SH-SY5Y (cell line): ENCODE data around the gene B3GAT2.

Experiments
- GATA2 ChIP-seq: IDR thresholded peaks from 2 replicates; pipeline ENCODE4 v1.6.1; 2011; ENCODE audit warnings: mild to moderate bottlenecking, low read depth, low read length
- GATA3 ChIP-seq: IDR thresholded peaks from 2 replicates; pipeline ENCODE4 v1.6.1; 2011; ENCODE audit warnings: low read depth, mild to moderate bottlenecking, low read length, moderate library complexity

The B3GAT2 gene

GRCh38 chr6:70954176-70954575 is 2.7 kb downstream of the B3GAT2 start:
- TF ChIP-seq GATA3 (no peak), GATA2 (no peak)

GRCh38 chr6:70952608-70953165 is 4.2 kb downstream of the B3GAT2 start:
- TF ChIP-seq GATA2: no peak
- TF ChIP-seq GATA3: no peak

DNA sequence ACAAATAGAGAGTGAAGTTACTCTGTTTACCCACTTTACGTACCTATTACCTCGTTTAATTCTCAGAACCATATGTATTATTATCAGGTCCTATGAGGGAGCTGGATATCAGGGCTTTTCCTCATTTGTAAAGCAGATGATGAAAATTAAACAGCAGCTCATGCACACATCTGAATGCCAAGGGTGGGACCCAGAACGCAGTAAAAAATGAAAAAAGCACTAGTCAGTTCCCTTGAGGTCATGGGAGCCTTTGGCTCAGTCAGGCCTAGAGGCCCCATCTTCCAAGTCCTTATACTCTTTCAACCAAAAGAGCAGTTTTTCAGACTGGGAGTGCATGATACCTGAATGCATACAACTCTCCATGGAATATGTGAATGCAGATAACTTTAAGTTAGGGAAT is 23.0 kb downstream of the B3GAT2 start:
- TF ChIP-seq GATA2: no peak
- TF ChIP-seq GATA3: no peak

DNA sequence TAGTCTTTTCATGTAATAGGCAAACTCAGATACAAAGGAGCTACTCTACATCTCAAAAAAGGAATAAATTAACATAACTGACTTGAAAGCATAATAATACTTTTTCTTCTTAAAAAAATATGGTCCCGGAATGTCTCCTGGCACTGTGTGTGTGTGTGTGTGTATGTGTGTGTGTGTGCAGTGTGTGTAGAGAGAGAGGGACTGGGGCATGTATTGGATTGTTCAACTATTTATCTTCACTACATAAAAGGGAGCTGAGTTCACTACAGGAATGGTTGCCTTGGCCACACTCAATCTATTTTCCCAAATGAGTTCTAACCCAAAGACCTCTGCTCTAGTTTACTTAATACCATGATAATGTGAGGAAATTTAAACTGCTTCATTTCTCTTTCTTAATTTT is 51.1 kb downstream of the B3GAT2 start:
- no peak for TF ChIP-seq GATA3
- TF ChIP-seq GATA2: no peak

- TF ChIP-seq GATA2: no peak
- TF ChIP-seq GATA3: no peak
Observed at GRCh38 chr6:70903665-70904452, 53.0 kb downstream of the B3GAT2 start.

DNA sequence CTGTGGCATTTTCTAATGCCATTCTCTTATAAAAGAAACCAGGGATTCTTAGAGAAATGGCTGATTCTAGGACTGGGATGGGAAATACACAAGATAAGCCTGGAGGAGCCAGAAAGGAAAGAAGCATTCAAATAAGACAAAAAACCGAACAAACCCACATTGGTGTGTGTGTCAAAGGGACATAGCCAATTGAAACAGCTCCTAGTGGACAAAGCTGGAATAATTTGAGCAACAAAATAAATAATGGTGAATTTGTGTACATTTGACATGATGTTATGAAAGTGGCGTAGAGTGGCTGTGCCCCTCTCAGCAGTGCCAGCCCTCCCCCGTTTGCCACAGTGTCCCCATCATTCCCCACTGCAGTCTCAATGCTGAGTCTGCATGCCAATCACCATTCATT is 55.5 kb downstream of the B3GAT2 start:
- TF ChIP-seq GATA3: no peak
- TF ChIP-seq GATA2: no peak

- TF ChIP-seq GATA3 (no peak), GATA2 (no peak)
Observed at GRCh38 chr6:70900047-70900446, 56.8 kb downstream of the B3GAT2 start.

- TF ChIP-seq GATA2 (no peak), GATA3 (no peak)
Observed at GRCh38 chr6:70894001-70894400, 62.9 kb downstream of the B3GAT2 start.

GRCh38 chr6:70889270-70889669 is 67.6 kb downstream of the B3GAT2 start:
- TF ChIP-seq GATA2 (no peak), GATA3 (no peak)

DNA sequence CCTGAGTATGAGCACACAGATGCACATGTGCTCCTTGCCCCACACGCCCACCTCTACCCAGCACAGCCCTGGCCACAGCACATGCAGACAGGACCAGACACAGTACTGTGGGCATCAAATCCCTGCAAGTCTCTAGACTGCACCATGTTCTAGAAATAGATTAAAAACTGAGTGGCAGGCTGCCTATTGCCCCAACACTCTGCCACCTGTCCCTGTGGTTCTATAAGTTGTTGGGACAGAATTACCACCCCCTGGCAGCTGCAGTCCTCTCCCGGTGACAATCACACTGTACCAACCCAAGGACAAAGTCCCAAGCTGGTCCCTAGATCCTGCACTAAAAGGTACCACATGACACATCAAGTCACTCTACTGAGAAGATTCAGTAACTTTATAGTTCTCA is 70.2 kb downstream of the B3GAT2 start:
- no peak for TF ChIP-seq GATA2
- no peak for TF ChIP-seq GATA3

GRCh38 chr6:70886071-70886470 is 70.8 kb downstream of the B3GAT2 start:
- TF ChIP-seq GATA3 (no peak), GATA2 (no peak)

- TF ChIP-seq GATA3 (no peak), GATA2 (no peak)
Observed at GRCh38 chr6:70884074-70884983, 72.5 kb downstream of the B3GAT2 start.

GRCh38 chr6:70879496-70879895 is 77.4 kb downstream of the B3GAT2 start:
- TF ChIP-seq GATA3: no peak
- TF ChIP-seq GATA2: no peak

- TF ChIP-seq GATA2 (no peak), GATA3 (no peak)
Observed at GRCh38 chr6:70874181-70874913, 82.5 kb downstream of the B3GAT2 start.
